ENCODE results near the gene ADAM23.
A peak's percentile ranks its signal among the peaks of the same experiment; 100 is the strongest.

ADAM23 gene

DNA sequence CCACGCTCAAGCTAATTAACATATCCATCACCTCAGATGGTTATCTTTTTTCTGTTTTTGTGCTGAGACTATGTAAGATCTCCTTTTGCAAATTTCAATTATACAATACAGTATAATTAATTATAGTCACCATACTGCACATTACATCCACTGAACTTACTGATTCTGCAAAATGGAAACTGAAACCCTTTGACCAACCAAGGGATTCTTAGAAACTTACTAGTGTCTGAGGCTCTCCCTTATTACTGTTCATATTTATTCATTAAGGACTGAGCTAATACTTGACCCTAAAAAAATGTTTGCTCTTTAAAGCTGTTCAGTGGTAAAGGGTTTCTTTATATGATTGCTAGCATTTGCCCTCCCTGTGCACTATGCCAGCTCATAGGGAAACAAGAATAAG lies 50.7 kb downstream of the ADAM23 start:
- DNase-seq (ENCODE audit: low read depth, low spot score): no peak

DNA sequence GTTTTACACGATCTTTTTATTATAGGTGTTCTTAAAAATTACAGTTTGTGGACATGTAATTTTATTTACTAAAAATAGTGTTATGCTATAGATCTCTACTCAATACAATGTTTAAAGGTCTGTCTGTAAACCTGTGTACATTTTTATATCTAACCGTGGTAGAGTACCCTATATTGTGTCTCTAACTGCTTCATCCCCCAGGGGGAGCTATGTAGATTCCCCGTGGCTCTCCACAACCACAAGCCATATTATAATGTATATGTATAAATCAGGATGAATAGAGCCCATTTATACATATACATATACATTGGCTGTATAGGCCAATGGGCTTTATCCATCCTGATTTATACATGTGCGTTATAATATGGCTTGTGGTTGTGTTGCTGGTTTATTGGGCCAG lies 59.4 kb downstream of the ADAM23 start:
- no peak for DNase-seq (ENCODE audit: low read depth, low spot score)

DNA sequence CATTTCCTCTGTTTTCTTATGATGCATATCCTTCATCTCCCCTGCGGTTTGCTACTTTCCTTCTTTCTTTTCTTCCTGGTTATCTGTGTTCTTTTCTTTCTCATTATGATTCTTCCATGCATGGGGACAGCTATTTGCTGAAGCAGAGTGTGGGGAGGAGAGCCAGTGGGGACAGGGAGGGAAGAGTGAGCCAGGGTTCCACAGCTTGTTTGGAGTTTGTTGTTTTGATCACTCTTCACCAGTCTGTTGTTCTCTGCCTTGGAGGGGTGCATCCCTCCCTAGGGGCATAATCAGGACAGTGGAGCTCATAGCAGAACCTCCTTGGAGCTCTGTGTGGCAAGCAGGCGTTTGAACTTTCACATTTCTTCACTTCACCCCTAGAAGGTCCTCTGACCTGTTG lies 68.0 kb downstream of the ADAM23 start:
- DNase-seq (ENCODE audit: low read depth, low spot score): no peak

DNA sequence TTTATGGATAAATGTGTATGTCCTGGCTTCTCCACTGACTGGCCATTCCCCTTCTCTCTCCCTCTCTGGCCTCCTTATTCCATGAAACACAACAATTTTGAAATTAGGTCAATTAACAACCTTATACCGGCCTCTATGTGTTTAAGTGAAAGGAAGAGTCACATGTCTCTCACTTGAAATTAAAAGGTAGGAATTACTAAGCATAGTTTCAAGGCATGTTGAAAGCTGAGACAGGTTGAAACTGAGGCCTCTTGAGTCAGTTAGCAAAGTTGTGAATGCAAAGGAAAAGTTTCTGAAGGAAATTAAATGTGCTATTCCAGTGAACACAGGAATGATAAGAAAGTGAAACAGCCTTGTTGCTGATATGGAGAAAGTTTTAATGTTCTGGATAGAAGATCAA lies 69.7 kb downstream of the ADAM23 start:
- DNase-seq (ENCODE audit: low read depth, low spot score): no peak

DNA sequence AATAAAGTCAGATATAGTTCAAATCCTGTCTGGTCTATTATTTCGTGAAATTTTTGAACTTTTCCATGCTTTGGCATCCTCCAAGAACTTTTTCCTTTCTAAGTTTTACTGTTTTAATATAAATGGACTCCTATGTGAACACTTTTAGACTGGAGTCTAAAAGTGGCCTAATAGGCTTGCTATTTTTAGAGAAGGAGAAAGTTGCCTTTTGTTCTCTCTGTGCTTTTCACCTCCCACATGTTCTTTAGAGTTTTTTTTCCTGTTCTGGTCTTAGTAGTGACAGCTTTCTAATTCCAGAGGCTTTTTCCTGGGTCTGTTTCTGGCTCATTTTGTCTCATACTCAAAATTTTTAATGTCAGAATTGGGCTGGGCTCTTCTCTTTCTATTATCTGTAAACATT lies 72.2 kb downstream of the ADAM23 start:
- DNase-seq (ENCODE audit: low read depth, low spot score): no peak

DNA sequence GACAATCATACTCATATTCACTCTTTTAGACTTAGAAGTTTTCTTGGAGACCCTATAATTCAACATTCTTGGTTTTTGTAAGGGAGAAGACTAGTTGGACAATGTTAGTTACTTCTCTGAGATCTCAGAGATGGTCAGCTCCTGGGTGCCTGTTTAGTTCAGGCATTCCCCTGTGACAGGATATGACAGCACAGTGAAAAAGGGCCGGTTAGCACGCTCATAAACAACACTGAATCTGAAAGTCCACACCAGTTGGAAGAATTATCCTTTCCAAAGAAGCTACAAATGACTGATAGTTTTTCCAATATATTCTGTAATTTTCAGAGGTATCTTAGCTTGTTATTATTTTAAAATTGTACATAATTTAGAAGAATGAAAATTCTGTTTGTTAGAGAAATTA lies 75.7 kb downstream of the ADAM23 start:
- no peak for DNase-seq (ENCODE audit: low read depth, low spot score)

DNA sequence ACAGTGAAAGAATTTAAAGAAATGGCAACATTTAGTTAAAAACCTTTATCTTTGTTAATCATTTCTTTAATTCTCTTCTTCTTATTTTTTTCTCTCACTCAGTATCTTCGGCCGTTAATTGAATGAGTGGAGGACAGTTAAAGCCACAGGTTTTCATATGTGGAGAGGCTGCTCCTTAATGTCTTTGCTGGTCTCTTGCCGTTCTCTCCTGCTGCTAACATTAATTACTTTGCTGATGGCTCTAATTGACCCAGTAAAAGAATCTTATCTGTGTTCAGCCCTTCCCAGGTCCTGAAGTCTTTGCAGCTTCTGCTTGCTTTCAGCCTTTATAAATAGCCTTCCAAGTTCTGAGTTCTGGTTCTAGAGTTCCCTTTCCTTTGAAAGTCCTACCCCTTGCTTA lies 77.1 kb downstream of the ADAM23 start:
- DNase-seq (ENCODE audit: low read depth, low spot score): no peak

DNA sequence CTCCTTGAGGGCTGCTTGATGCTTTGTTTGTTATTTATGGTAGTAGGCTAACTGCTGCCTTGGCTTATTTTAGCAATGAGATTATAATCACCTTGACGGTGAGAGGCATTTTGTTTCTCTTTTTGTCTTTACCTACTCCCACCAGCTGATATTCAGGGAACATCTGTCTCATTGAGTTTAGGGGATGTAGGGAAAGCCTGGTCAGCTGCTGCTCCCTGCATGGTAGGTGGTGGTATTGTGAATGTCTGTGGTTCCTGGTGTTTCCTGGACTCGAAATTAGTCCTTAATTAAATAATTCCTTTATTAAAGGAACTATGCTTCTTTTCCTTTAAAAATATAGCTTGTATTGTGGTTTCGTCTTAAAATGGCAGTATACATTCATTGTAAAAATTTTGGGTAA lies 77.8 kb downstream of the ADAM23 start:
- no peak for DNase-seq (ENCODE audit: low read depth, low spot score)

DNA sequence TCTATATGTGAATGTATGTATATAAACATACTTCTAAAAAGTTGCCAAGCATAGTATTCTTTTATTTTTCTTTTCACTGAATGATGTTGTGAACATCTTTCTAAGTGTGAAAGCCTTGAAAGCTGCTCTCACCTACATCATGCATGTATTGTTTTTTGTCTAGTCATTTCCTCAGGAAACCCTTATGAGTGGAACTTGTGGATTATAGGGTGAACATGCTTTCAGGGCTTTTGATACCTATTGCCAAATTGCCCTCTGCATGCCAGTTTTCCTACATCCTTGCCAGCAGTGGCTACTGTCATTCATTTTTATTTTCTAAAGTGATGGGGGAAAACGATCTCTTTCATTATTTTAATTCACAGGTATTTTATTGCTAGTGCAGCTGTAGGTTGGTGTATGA lies 78.3 kb downstream of the ADAM23 start:
- no peak for DNase-seq (ENCODE audit: low read depth, low spot score)

DNA sequence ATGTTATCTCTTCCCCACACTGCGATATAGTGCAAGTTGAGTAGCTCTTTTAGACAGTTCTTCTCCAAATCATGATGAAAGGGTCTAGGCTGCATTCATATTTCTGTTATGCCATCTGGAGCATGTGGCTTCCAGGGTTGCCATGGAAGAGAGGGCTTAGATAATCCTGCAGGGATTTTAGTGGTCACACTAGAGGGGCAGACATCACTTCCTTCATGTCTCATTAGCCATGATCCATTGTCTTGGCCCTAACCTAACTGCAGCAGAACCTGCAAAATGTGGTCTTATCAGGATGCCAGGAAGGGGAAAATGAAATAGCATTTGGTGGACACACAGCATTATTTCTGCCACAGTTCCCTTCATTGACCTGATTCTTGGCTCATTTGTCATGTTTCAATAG lies 83.1 kb downstream of the ADAM23 start:
- DNase-seq (ENCODE audit: low read depth, low spot score): no peak

DNA sequence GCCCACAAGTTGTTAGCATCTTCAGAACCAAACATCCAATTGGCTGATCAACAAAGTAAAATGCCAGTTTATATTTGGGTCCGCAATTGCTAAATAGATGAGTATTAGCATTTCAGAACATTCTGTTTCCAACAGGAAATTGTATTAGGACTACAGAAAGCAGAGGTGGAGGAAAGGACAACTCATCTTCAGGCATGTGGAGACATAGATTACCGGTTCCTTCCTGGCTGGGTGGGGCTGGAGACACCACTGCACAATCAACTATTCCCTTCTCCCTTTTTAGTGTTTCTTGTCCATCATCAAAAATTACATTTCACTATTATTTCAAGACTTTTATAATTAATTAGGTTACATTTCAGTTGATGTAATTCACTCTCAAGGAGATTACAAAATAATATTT lies 83.8 kb downstream of the ADAM23 start:
- DNase-seq (ENCODE audit: low read depth, low spot score): no peak

DNA sequence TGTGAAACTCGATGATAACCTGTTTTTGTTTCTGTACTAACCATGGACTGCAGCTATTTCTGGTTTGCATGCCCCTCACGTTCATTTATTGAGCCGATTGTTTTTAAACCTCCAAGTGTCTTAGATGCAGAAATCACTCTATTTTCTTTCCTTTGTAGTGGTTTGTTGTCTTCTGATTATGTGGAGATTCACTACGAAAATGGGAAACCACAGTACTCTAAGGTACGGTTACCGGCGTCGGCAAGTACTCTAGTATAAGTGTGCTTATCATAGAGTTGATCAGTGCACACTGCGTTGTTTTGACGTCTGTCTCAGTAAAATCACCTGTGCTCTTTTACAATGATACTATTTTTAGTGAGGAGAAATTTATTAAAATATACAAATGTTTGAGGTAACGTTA lies 87.4 kb downstream of the ADAM23 start:
- no peak for DNase-seq (ENCODE audit: low read depth, low spot score)

DNA sequence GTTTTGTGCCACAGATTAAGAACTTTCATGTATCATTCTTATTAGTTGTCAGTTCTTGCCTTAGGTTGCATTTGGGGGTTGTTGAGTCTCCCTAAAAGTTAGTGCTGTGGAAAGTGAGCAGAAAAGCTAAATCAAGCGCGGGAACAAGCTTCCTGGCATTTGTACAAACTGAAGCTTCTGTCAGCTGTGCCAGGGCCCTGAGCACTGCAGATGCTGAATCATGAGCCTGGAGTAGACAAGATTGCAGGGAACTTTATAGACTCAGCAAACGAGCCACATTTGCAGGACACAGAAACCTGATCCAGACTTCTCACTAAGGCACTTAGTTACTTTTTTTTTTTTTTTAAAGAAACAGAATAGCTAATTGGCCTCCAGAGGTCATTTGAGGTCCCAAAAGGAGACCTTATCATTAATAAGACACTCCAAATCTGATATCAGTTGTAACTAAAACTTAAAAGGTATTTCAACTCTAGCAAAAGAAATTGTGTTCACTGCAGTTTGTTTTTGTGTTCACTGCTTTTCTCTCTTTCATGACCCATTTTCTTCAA lies 88.7 kb downstream of the ADAM23 start:
- DNase-seq (ENCODE audit: low read depth, low spot score): no peak

DNA sequence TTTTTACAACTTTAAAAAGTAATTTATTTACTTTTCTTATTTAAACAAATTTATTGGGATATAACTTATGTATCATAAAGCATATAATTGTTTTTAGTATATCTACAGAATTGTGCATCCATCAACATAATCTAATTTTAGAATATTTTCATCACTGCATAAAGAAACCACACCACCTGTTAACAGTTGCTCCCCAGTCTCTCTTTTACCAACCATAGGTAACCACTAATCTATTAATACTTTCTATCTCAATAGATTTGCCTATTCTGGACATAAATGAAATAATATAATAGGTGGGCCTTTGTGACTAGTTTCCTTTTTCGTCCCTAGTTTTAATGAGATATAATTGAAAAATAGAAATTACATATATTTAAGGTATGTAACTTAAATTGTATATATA lies 90.6 kb downstream of the ADAM23 start:
- DNase-seq (ENCODE audit: low read depth, low spot score): no peak

DNA sequence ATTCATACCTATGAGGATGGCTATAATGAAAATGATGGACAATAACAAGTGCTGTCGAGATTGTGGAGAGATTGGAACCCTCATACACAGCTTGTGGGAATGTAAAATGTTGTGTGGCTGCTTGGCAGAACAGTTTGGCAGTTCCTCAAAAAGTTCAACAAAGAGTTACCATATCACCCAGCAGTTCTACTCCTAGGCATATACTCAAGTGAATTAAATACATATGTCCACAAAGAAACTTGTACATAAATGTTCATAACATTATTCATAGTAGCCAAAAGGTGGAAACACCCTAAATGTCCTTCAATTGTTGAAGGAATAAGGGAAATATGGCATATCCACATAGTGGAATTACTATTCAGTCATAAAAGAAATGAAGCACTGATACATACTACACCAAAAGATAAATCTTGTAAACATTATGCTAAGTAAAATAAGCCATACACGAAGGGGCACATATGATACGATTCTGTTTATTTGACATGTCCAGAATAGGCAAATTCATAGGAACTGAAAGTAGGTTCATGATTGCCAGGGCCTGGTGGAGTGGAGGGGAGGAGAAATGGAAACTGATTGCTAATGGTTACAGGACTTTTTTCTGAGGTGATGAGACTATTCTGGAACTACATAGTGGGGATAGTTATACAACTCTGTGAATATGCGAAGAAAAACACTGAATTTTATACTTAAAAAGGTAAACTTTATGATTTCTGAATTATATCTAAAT lies 92.1 kb downstream of the ADAM23 start:
- DNase-seq (ENCODE audit: low read depth, low spot score): no peak

DNA sequence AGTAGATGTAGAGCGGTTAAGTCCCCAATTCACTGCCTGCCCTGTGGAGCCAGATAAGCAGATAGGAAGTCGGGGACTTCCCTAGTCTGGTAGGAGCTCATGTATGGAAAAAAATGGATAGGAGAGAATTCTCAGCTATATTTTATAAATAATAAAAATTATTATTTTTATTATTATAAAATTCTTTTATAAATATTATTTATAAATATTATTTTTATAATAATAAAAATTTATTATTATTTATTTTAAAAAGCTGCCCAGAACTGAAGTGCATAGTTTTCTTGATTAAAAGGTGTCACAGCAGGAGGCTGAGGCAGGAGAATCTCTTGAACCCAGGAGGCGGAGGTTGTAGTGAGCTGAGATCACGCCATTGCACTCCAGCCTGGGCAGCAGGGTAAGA lies 97.4 kb downstream of the ADAM23 start:
- no peak for DNase-seq (ENCODE audit: low read depth, low spot score)

DNA sequence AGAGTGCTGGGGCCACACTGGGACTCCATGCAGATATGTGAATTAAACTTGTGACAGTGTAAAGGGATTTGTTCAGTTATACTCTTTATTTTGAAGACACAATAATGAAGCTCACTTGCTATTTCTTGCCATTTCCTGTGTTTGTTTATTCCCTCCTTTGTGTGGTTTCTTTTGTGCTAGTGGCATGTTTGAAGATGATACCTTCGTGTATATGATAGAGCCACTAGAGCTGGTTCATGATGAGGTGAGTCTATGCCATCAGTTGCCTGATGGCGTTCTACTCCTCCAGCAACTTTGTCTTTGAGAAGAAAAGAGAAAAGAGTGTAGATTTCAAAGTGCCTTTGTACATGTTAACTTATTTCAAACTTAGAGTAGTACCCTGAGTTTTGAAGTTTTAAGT lies 99.7 kb downstream of the ADAM23 start:
- no peak for DNase-seq (ENCODE audit: low read depth, low spot score)

DNA sequence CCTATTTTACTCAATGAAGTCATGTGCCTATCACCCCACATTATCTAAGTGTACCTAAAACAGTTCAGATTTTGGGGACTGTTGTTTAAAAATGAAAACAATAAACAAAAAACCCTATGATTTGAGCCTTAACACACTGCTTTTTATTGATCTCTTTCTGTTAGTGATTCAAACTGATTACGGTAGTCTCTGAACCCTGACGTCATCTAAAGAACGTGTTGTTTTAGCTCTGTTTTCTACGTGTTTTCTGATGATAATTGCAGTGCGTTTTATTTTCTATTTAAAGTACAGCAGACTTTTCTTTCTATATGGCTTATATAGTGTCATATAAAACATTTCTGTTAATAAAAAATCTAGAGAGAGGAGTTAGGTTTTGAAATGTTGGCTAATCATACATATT lies 105.1 kb downstream of the ADAM23 start:
- no peak for DNase-seq (ENCODE audit: low read depth, low spot score)

DNA sequence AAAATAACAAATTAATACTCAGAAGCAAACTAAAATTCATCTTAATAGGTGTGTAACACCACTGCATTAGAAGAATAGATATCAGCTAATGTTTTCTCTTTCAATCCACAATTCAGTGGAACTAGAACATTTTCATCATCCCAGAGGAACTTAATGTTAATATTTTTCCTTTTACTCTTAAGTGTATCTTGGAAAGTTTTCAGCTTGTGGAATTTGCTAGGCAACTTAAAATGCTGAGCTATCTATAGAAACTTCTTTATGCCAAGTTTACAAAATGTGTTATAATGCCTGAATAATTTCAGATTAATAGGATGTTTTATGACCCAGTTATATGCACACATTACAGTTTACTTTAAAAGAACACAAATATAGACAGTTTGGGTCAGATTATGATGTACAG lies 112.4 kb downstream of the ADAM23 start:
- no peak for DNase-seq (ENCODE audit: low read depth, low spot score)

DNA sequence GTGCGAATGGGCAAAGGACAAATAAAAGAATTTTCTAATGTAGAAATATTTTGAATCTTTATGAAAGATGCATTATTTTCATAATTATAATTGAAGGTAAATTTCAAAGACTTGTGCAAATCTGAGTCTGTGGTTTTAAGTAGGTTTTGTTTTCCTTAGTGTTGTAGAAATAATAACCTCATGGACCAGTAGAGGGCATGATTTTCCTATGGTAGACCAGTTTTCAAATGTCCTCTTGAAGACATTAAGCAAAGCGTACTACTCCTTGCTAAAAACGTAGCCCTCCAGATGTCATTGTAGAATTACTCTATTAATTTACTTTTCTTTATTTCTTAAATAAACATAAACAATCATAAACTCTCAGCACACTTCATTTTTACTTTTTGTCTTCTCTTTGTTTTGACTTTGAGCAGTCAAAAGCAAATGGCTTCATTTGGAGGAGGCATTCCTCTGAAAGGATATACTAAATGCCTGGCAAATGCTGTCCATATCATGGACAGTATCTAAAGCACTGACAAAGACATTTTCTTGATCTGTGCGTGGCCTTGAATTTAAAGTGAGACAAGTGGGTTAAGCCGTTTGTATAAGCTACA lies 113.1 kb downstream of the ADAM23 start:
- DNase-seq (ENCODE audit: low read depth, low spot score): peak; percentile 4

DNA sequence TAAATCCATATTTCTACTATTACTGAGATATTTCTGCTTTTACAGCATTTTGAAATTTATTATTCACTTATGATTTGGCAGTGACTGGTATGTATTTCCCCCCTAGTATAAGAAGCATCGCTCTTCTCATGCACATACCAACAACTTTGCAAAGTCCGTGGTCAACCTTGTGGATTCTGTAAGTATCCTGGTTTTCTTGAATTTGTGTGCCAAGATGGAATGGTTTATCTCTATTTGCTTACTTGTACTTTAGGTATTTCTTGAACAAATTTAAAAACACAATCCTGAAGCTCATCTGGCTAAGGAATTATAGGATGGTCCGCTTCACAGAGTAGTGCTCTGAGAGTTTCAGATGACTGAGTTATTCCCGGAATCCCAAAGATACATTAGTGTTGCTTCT lies 114.0 kb downstream of the ADAM23 start:
- no peak for DNase-seq (ENCODE audit: low read depth, low spot score)

DNA sequence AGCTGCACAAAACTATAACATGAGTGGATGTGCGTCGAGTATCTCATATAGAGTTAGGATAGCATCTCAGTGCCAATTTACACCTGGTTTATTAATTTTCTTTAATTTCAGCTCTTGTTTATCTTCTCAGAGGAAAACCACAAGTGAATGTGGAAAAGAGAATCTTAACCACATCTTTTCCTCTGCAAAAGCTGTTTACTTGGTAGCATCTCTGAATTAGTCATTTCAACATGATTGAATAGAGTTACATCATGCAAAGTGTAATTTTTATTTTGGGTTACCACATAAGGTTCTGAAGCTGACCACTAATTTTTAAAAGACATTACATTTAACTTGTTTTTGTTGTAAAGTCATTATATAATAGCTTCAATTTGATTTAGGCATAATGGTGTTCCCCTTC lies 115.2 kb downstream of the ADAM23 start:
- no peak for DNase-seq (ENCODE audit: low read depth, low spot score)

DNA sequence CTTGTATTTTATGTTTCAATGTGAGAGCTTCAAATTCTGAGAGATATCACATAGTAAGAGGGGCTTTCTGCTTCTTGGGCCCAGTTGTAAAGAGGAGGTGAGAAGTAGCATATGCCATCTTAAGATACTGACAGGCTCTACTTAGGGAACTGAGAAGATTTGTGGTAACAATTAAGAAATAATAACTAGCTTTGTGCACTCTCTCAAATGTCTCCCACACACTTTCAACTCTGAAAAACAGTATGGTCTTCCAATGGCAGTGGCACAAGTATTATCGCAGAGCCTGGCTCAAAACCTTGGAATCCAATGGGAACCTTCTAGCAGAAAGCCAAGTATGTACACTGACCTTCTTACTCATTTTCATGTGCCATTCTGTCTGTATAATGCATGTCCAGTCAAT lies 118.6 kb downstream of the ADAM23 start:
- no peak for DNase-seq (ENCODE audit: low read depth, low spot score)

DNA sequence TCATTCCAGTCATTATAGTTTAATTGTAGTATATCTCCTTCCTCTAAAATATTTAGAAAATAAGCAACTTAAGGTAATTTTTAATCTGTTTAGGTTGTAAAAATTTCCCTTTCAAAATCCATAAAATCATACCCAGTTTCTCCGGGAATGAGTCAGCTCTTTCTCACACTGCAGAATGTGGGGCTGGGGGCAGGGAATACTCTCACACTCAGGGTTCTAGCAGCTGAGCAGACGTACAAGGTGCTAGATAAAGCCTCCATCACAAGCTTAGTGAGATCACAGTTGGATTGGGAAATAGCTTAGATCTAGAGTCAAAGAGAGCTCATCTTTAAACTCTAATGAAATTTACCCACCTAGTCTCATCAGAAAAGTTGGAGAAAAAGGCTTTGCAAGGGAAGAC lies 119.0 kb downstream of the ADAM23 start:
- DNase-seq (ENCODE audit: low read depth, low spot score): no peak

Data from brain pericyte (primary cell).